Endometrial microvascular endothelial cells (primary cell): ENCODE results near the gene ZSCAN5A. TPM values are rescaled to one million over a fixed set of nuclear protein-coding genes. Genes with fewer than 3 reads are reported as not detected.
"Not testable (repeated sequence)": the region's sequence is repeated elsewhere in the genome, so short reads cannot be mapped to it uniquely, and the experiment has no call there.

ENCODE experiments used
- in situ Hi-C: cut with HindIII; loops from 2 replicates; pipeline ENCODE4 v1.10.0; 2017; ENCODE audit warnings: low sequenced_read_pairs, low pct_unique_long_range_greater_than_20kb; ENCODE audit errors: inconsistent ontology term
- total RNA-seq: library from RNA; depleted of rRNA; stranded (reverse); fragments of >200 nt; gene quantifications from one replicate; pipeline ENCODE4 v1.2.3, GENCODE V29; 2015; ENCODE audit errors: inconsistent ontology term

ZSCAN5A gene
- total RNA-seq, 1 donor from 2014 or later: 10.4 TPM

DNA sequence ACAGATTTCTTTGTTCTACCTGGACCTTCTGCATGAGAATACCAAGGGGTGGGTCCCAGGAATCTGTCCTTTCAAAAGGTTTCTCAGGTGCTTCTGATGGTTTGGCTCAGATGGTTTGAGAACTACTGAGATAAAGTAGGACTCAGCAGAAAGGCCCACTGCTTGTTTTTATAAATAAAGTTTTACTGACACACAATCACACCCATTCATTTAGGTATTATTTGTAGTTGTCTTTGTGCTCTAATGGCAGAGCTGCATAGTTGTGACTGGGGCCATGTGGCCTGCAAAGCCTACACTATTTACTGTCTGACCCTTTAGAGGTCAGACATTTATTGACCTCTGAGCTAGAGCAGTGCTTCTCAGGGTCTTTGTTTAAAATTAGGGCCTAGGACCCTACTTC, 24.5 kb downstream of the ZSCAN5A start:
- in situ Hi-C loops: no loop called here

DNA sequence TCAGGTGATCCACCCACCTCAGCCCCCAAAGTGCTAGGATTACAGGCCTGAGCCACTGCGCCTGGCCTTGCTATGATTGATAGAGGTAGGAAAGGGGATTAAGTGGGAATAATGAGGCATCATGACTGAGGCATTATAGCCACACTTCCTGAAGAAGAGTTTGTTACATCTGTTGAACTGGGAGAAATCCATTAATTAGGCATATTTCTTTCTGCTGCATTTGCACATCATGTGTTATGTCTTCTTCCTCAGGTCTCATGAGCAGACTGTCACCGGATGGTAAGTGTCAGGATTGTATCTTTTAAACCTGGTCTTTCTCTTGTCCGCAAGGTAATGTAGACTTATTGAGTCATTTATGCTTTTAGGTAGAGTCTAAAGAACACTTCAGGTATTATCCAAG, 29.9 kb downstream of the ZSCAN5A start:
- in situ Hi-C loops: no loop called here

- in situ Hi-C loops: no loop called here
Observed at GRCh38 chr19:56282809-56283208, 31.8 kb downstream of the ZSCAN5A start.

DNA sequence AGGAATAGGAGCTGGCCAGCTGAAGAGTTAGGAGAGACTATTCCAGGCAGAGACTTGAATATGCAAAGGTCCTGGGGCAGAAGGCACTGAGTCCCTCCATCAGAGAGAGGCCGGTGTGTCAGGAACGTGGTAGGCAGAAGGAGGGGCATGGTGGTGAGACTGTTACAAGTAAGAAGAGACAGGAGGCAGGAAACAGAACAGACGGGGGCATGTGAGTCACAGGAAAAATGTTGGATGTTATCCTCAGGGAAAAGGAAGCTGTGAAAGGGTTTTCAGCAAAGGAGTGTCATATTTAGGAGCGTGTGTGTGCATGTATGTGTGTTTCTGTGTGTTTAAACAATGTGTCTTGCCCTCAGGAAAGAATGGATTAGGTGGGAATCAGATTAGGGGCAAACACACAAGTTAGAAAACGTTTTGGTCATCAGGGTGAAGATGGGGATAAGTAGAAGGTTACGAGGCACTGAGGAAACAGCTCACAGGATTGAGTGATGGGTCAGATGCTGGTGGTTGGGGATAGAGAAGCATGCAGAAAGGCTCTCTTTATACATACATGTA, 41.0 kb downstream of the ZSCAN5A start:
- in situ Hi-C loops: no loop called here

- in situ Hi-C loops: no loop called here
Observed at GRCh38 chr19:56272161-56272798, 42.4 kb downstream of the ZSCAN5A start, which contains the start of gene EDDM13. Gene EDDM13 (plus strand): TSS chr19:56272748. CDS start chr19:56272835, 87 bp downstream.

DNA sequence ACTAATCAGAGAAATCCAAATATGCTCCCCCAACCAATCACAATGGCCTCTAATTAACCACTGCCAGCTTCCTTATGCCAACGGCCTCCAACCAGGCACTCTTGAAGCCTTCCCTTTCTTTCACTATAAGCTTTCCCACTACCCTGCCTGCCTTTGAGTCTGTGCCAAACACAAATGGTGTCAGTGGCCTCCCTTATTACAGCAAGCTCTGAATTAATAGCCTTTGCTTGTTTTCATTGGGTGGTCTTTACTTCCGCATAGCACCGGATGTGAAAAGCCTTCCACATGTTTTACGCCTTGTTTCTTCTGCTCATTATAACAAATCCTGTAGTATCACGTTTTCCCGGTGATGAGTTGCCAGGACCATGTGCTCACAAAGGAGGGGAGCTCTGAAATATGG, 43.5 kb downstream of the ZSCAN5A start:
- in situ Hi-C loops: no loop called here

GRCh38 chr19:56270676-56271075, 44.0 kb downstream of the ZSCAN5A start:
- in situ Hi-C loops: no loop called here

DNA sequence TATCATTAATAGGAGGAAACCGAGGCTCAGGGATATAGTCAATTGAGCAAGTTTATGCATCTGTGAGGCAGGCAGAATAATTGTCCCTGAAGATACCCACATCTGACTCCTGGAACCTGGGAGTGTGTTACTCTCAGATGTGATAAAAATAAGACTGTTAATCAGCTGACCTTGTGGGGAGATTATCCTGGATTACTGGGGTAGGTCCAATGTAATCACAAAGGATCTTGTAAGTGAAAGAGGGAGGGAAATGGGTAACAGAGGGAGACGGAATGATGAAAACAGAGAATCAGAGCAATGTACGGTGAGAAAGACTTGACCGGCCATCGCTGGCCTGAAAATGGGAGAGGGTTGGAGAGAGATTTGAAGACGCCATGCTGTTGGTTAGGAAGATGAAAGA, 45.3 kb downstream of the ZSCAN5A start:
- in situ Hi-C loops: no loop called here

- in situ Hi-C loops: no loop called here
Observed at GRCh38 chr19:56266051-56266450, 48.6 kb downstream of the ZSCAN5A start.

DNA sequence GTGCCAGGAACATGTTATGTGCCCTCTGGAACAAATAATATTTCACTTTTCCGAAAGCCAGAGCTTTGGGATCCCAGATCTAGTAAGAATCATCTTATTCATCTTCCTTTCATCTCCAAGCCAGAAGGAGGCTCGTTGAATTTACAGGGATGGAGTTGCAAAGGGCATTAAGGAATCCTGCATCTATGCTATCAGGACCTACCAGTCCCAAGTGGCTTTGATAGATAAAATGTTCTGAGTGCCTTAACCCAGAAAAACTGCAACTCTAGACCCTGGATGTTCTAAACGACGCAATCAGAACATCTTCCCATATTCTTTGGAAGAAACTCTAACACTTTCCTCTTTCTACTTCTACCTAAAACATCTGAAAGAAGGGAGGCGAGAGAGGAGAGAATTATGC, 51.3 kb downstream of the ZSCAN5A start:
- in situ Hi-C loops: no loop called here

DNA sequence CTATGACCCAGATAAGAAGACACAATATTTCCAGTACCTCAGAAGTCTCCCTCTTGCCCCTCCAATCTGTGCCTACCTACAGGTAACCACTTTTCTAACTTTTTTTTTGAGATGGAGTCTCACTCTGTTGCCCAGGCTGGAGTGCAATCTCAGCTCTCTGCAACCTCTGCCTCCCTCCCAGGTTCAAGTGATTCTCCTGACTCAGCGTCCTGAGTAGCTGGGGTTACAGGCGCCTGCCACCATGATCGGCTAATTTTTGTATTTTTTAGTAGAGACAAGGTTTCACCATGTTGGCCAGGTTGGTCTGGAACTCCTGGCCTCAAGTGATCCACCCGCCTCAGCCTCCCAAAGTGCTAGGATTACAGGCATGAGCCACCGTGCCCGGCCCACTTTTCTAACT, 52.7 kb downstream of the ZSCAN5A start:
- in situ Hi-C loops: not testable (repeated sequence)

DNA sequence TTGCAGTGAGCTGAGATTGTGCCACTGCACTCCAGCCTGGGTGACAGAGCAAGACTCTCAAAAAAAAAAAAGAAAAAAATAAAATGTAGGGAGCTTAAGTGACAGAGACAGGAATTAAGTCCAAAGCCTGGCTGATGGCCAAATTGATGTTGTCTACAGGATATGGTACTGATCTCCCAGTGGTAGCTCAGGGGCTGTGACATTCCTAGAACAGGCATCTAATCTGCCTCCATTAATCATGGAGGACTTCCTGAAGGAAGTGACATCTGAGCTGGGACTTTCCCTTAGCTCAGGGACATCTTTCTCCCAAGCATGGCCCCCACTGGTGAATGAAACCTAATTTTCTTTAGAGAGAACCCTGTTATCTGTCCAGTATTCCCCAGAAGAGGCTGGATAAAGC, 53.5 kb downstream of the ZSCAN5A start:
- in situ Hi-C loops: no loop called here

DNA sequence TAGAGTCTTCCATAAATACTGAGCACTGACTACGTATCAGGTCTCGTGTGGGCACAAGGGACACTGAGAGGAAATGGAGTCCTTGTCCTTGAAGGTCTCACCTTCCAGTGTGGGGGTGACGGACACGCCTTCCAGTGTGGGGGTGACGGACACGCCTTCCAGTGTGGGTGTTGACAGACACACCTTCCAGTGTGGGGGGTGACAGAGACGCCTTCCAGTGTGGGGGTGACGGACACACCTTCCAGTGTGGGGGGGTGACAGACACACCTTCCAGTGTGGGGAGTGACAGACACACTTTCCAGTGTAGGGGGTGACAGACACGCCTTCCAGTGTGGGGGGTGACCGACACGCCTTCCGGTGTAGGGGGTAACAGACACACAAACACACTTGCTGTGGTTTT, 56.4 kb downstream of the ZSCAN5A start:
- in situ Hi-C loops: no loop called here

DNA sequence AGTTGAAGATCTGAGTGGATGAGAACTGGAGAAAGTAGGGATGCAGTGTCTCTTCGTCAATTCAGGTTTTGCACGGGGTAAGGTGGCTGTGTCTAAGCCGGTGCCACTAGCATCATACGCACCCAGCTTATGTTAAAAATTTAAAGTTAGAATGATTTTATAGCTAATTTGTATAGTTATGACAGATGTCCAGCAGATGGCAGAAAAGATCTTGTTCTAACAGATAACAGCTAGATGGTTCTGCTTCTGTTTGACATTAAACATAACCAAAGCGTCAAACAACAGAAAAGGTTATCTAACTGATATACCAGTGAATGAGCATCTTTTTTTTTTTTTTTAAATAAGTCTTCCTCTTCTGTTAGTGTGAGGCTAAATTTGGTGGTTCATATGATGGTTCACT, 60.9 kb downstream of the ZSCAN5A start:
- in situ Hi-C loops: no loop called here

GRCh38 chr19:56252699-56253422, 61.8 kb downstream of the ZSCAN5A start:
- in situ Hi-C loops: no loop called here

GRCh38 chr19:56248736-56249338, 65.8 kb downstream of the ZSCAN5A start:
- in situ Hi-C loops: not testable (repeated sequence)

DNA sequence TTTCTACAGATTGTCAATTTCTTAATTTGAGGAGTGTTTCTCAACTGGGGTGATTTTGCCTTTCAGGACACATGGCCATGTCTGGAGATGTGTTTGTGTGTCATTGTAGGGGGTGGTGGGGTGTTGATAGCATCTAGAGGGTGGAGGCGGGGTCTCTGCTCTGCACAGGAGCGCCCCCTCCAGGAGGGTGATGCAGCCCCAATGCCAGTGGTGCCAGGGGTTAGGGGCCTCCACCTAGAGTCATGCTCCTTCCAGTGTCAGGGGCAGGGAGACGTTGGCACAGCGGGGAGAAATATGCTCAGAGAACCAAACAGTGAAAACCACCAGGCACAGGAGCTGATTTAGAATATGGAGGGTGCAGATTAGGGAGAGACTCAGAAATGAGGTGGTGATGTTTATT, 68.9 kb downstream of the ZSCAN5A start:
- in situ Hi-C loops: not testable (repeated sequence)

DNA sequence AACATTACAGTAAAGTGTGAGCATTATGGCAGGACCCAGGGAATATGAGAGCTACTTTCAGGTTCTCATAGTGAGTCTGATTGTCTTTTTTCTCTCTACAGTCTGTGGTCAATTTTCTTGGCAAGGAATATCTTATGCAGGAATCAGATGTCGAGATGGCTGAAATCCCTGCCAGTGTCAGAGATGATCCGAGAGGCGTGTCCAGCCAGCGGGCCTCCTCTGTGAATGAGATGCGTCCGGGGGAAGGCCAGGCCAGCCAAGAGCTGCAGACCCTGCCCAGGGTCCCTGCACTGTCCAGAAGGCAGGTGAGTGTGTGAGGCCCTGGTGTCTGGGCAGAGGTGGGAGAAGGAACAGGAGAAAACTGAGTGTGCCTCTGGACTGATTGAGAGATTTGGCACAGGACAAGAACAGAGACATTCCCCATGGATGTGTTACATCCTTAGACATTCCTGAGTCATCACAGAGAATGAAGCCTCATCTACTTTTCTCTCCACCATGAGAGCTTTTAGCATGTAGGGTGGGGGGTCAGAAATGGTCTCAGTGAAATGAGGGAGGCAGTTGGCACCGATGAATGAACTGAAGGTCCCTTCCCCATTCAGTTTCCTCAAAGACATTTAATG, 69.4 kb downstream of the ZSCAN5A start:
- in situ Hi-C loops: no loop called here

- in situ Hi-C loops: no loop called here
Observed at GRCh38 chr19:56223481-56223880, 91.2 kb downstream of the ZSCAN5A start.
